DMS79 (cell line): ENCODE data around the gene ADAT2.

Source experiments
- DNase-seq: peaks from one replicate; lab custom pipeline; 2025; lab: John Stamatoyannopoulos, UW

The ADAT2 gene

GRCh38 chr6:143441680-143442545 is 8.6 kb downstream of the ADAT2 start:
- DNase-seq = no peak

GRCh38 chr6:143441010-143441409 is 9.5 kb downstream of the ADAT2 start:
- DNase-seq = no peak

- no peak for DNase-seq
These were observed 17.9 kb downstream of the ADAT2 start for GRCh38 chr6:143432588-143432987.

- no peak for DNase-seq
These were observed 19.3 kb downstream of the ADAT2 start for GRCh38 chr6:143431226-143431625.

- DNase-seq = no peak
These were observed 20.5 kb downstream of the ADAT2 start for GRCh38 chr6:143429970-143430369.

GRCh38 chr6:143427109-143427817 is 23.2 kb downstream of the ADAT2 start:
- DNase-seq = peak; percentile 53

- no peak for DNase-seq
These were observed 24.5 kb downstream of the ADAT2 start for GRCh38 chr6:143426026-143426425.

- DNase-seq = no peak
These were observed 31.0 kb downstream of the ADAT2 start for GRCh38 chr6:143419526-143419925.

- no peak for DNase-seq
These were observed 35.7 kb downstream of the ADAT2 start for GRCh38 chr6:143414769-143415168.

GRCh38 chr6:143410859-143411270 is 39.6 kb downstream of the ADAT2 start:
- no peak for DNase-seq

GRCh38 chr6:143408787-143409162 is 41.7 kb downstream of the ADAT2 start:
- DNase-seq = no peak

GRCh38 chr6:143408151-143408786 is 42.2 kb downstream of the ADAT2 start:
- DNase-seq = no peak

GRCh38 chr6:143406673-143407072 is 43.8 kb downstream of the ADAT2 start:
- DNase-seq = no peak

GRCh38 chr6:143405373-143406154 is 44.9 kb downstream of the ADAT2 start:
- no peak for DNase-seq

GRCh38 chr6:143402721-143403336 is 47.7 kb downstream of the ADAT2 start:
- no peak for DNase-seq

GRCh38 chr6:143401636-143402370 is 48.7 kb downstream of the ADAT2 start:
- DNase-seq = no peak

GRCh38 chr6:143401068-143401446 is 49.4 kb downstream of the ADAT2 start:
- no peak for DNase-seq

GRCh38 chr6:143400258-143401067 is 50.0 kb downstream of the ADAT2 start:
- DNase-seq = no peak

GRCh38 chr6:143399775-143400174 is 50.7 kb downstream of the ADAT2 start:
- no peak for DNase-seq

- DNase-seq = no peak
These were observed 51.3 kb downstream of the ADAT2 start for GRCh38 chr6:143399176-143399575.
